ENCODE data around the gene UBE2E2.

UBE2E2 gene

DNA sequence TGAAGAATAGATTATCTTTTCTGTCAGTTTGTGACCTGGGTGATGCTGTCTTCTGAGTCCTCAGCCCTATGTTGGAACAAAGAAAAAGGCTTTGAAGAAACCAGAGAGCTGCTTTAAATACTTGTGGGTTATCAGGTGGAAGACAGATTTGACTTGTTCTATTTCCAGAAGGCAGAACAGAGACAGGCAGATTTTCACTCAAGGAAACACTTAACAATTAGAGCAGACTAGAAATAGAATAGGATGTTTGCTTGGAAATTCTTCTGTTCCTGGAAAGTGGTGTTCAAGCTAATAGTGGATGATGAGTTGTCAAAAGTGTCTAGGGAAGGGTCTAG is 219.4 kb downstream of the UBE2E2 start:
- Histone ChIP-seq H3K36me3 (ENCODE audit: insufficient read depth, low read length) (no peaks in the 10 kb centered on the region), H3K4me1 (ENCODE audit: insufficient read depth, low read length) (peaks cover 17% of the 10 kb centered on the region), H3K27ac (ENCODE audit: low read depth, low read length) (no peak overlapping the region), H3K9me3 (ENCODE audit: insufficient read depth, low read depth, low read length) (no peaks in the 10 kb centered on the region), H3K4me3 (ENCODE audit: low read length) (no peak overlapping the region), H3K27me3 (ENCODE audit: insufficient read depth, low read length) (no peaks in the 10 kb centered on the region), H3K9ac (ENCODE audit: low read depth, low read length) (no peak overlapping the region)

DNA sequence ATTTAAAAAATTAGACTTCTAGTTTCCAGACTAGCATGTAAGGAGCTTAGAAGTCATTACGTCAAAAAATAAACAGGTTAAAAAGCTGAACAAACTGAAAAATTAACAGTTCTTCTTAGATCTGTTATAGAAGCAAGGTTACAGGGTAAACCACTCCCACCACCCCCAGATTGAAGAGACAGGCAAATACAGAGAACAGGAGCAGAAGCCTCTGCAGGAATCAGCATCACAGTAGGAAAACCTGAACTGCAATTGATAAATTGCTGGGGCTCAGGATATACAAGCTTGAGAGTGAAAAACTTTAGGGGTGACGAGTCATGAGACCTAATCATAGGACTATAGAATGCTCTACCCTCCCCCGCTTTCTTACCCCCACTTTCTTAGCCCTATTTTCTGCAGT is 222.3 kb downstream of the UBE2E2 start:
- H3K9ac ChIP-seq (ENCODE audit: low read depth, low read length) = no peak overlapping the region
- WGBS = 94% methylated on average over 3 of the region's 3 CpGs
- H3K9me3 ChIP-seq (ENCODE audit: insufficient read depth, low read depth, low read length) = no peaks in the 10 kb centered on the region
- H3K36me3 ChIP-seq (ENCODE audit: insufficient read depth, low read length) = no peaks in the 10 kb centered on the region
- no peaks in the 10 kb centered on the region for H3K27me3 ChIP-seq (ENCODE audit: insufficient read depth, low read length)
- no peak overlapping the region for H3K4me3 ChIP-seq (ENCODE audit: low read length)
- H3K4me1 ChIP-seq (ENCODE audit: insufficient read depth, low read length) = peaks cover 17% of the 10 kb centered on the region
- no peak overlapping the region for H3K27ac ChIP-seq (ENCODE audit: low read depth, low read length)

DNA sequence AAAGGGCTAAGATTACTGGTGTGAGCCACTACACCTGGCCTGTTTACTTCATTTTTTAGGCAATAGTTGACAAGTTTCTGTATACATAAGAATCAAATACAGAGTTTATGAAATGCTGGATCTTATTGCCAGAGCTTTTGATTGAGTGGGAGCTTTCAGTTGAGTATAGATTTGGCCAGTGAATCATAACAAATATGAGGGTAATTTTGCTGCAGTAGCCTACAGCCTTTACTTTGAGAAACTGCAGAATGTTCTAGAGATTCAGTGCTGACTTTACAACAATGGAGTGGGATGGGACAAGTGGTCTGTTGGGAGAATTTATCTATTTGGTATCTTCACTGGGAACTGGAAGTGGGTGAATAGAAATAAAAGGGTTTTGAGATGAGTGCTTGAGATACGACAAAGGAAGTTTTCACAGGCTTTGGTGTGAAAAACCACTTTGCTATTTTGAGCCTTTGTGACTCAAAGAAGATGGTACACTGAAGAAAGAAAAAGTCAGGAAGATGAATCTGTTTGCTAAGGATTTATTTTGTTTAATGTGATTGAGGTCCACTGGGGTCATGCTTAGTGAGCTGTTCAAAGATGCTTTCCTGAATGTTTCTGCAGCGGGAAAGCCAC is 227.8 kb downstream of the UBE2E2 start:
- no peaks in the 10 kb centered on the region for H3K36me3 ChIP-seq (ENCODE audit: insufficient read depth, low read length)
- H3K9ac ChIP-seq (ENCODE audit: low read depth, low read length) = no peak overlapping the region
- H3K9me3 ChIP-seq (ENCODE audit: insufficient read depth, low read depth, low read length) = no peaks in the 10 kb centered on the region
- 93% methylated on average over 2 of the region's 2 CpGs for WGBS
- no peak overlapping the region for H3K4me3 ChIP-seq (ENCODE audit: low read length)
- no peaks in the 10 kb centered on the region for H3K27me3 ChIP-seq (ENCODE audit: insufficient read depth, low read length)
- no peak overlapping the region for H3K27ac ChIP-seq (ENCODE audit: low read depth, low read length)
- H3K4me1 ChIP-seq (ENCODE audit: insufficient read depth, low read length) = peaks cover 20% of the 10 kb centered on the region

DNA sequence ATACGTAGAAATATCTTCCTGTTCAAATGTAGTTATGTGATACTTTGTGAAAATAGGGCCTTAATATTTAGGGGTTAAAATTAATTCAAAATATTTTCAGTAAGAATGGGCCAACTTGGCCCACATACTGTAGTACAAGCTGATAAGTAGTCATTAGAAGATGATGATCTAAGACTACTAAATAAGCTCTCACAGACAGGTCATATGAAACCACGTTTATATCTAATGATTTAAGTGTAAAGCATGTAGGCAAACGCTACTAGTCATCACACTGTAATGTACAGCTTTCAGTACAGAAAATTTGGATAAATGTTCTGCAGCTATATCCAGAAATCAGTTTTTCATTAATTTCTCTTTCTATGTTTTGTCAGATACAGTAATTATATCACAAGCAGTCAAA is 228.6 kb downstream of the UBE2E2 start:
- H3K9me3 ChIP-seq (ENCODE audit: insufficient read depth, low read depth, low read length) = no peaks in the 10 kb centered on the region
- WGBS = 81% methylated on average over 2 of the region's 3 CpGs

DNA sequence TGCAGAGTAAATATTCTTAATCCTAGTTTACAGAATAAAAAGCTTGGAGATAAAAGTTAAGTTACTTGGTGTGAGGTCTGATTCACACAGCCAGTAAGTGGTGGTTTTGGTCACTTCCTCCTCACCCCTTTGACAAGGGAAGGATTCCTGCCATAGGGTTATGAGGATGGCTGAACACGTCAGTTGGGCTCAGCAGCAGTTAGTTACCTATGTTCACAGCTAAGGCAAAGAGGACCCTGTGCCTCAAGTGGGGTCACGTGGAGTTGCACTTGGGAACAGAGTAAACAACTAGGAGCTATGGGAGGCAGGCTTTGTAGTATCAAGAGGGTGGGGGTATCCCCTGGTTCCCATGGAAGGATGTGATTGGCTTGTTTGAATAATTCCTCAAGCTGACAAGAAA is 232.2 kb downstream of the UBE2E2 start:
- WGBS = 73% methylated on average over 2 of the region's 2 CpGs
- Histone ChIP-seq H3K27ac (ENCODE audit: low read depth, low read length) (no peak overlapping the region), H3K4me3 (ENCODE audit: low read length) (no peak overlapping the region), H3K9me3 (ENCODE audit: insufficient read depth, low read depth, low read length) (no peaks in the 10 kb centered on the region), H3K36me3 (ENCODE audit: insufficient read depth, low read length) (no peaks in the 10 kb centered on the region), H3K4me1 (ENCODE audit: insufficient read depth, low read length) (peaks cover 39% of the 10 kb centered on the region), H3K9ac (ENCODE audit: low read depth, low read length) (no peak overlapping the region), H3K27me3 (ENCODE audit: insufficient read depth, low read length) (no peaks in the 10 kb centered on the region)

More for the DNA sequence above, 228.6 kb downstream of the UBE2E2 start:
- H3K4me1 ChIP-seq (ENCODE audit: insufficient read depth, low read length) = peaks cover 29% of the 10 kb centered on the region
- H3K27me3 ChIP-seq (ENCODE audit: insufficient read depth, low read length) = no peaks in the 10 kb centered on the region
- no peak overlapping the region for H3K9ac ChIP-seq (ENCODE audit: low read depth, low read length)
- H3K27ac ChIP-seq (ENCODE audit: low read depth, low read length) = no peak overlapping the region
- H3K36me3 ChIP-seq (ENCODE audit: insufficient read depth, low read length) = no peaks in the 10 kb centered on the region
- H3K4me3 ChIP-seq (ENCODE audit: low read length) = no peak overlapping the region

DNA sequence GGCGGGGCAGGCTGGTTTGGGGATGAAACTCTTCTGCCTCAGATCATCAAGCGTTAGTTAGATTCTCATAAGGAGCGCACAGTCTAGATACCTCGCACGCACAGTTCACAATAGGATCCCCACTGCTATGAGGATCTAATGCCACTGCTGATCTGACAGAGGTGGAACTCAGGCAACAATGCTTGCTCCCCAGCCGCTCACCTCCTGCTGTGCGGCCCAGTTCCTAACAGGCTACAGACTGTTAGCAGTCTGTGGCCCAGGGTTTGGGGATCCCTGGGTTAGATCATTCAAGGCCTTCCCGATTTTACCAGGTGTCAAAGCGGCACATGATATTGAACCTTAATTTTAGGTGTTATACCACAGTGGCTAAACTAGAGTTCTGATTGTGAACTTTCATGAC is 232.8 kb downstream of the UBE2E2 start:
- WGBS = 91% methylated on average over 9 of the region's 9 CpGs
- Histone ChIP-seq H3K4me1 (ENCODE audit: insufficient read depth, low read length) (peaks cover 35% of the 10 kb centered on the region), H3K4me3 (ENCODE audit: low read length) (no peak overlapping the region), H3K36me3 (ENCODE audit: insufficient read depth, low read length) (no peaks in the 10 kb centered on the region), H3K27me3 (ENCODE audit: insufficient read depth, low read length) (no peaks in the 10 kb centered on the region), H3K9ac (ENCODE audit: low read depth, low read length) (no peak overlapping the region), H3K9me3 (ENCODE audit: insufficient read depth, low read depth, low read length) (no peaks in the 10 kb centered on the region), H3K27ac (ENCODE audit: low read depth, low read length) (no peak overlapping the region)

DNA sequence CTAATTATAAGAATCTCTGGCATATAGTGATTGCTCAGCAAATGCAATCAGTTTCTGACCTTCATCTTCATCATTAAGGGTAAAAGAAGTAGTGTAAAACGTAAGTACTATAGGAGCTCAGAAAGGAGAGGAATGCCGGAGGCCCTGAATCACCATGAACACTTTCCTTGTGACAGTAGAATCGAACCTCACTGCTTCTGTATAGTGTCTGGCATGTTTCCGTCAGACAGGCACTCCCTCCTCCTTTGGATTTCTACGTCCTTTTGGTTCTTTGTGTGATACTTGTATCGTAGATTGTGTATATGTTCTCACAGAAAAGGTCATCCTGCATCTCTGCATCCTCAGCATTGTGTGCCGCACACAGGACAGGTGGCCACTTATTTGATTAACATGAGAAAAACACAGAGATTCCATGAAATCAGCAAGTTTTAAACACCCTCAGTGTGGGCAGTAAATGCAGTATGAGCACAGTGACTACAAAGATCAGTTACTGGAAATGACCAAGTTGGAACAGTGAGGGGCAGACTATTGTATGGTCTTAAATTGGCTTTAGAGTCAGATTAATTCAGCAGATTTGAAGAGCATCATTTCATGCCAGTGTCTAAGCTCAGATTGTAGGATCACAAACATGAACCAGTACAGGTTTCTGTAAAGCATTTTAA is 234.5 kb downstream of the UBE2E2 start:
- no peaks in the 10 kb centered on the region for H3K36me3 ChIP-seq (ENCODE audit: insufficient read depth, low read length)
- no peaks in the 10 kb centered on the region for H3K9me3 ChIP-seq (ENCODE audit: insufficient read depth, low read depth, low read length)
- 95% methylated on average over 7 of the region's 7 CpGs for WGBS
- H3K9ac ChIP-seq (ENCODE audit: low read depth, low read length) = no peak overlapping the region
- no peak overlapping the region for H3K4me3 ChIP-seq (ENCODE audit: low read length)
- no peak overlapping the region for H3K27ac ChIP-seq (ENCODE audit: low read depth, low read length)
- H3K4me1 ChIP-seq (ENCODE audit: insufficient read depth, low read length) = peaks cover 42% of the 10 kb centered on the region
- no peaks in the 10 kb centered on the region for H3K27me3 ChIP-seq (ENCODE audit: insufficient read depth, low read length)

DNA sequence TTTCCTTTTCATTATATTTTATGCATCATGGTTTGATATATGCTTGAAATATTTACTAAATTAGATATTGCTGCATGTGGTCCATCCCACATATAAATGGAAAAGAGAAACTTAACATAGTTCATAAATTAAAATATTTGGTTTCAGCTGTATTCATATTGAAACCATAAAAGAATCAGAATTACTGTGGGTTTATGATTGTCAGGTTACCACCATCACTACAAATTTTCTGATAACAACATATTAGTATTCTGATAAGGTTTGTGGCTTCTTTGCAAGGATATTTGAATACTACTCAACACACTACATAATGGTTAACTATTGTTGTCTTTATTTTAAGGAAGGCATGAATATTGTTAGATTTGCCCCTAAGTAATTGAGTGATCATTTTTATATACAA is 235.5 kb downstream of the UBE2E2 start:
- Histone ChIP-seq H3K36me3 (ENCODE audit: insufficient read depth, low read length) (no peaks in the 10 kb centered on the region), H3K27ac (ENCODE audit: low read depth, low read length) (no peak overlapping the region), H3K27me3 (ENCODE audit: insufficient read depth, low read length) (no peaks in the 10 kb centered on the region), H3K4me3 (ENCODE audit: low read length) (no peak overlapping the region), H3K9me3 (ENCODE audit: insufficient read depth, low read depth, low read length) (no peaks in the 10 kb centered on the region), H3K4me1 (ENCODE audit: insufficient read depth, low read length) (peaks cover 47% of the 10 kb centered on the region), H3K9ac (ENCODE audit: low read depth, low read length) (no peak overlapping the region)

DNA sequence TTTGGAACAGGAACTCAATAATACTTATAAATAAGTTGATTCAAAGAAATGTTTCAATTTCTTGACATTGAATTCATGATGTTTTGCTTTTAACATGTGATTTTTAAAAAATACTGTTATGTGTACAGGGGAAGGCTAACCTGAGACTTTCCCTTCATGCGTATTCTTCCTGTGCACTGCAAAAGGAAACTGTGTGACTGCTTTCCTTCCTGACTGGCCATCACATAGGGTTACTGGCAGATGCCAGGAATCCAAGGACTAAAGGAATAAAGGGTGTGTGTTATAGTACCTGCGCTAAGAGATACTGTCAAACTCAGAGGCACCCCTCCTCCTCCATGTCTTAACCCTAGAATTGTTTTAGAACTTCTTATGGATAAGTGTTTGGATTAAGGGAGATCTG is 236.0 kb downstream of the UBE2E2 start:
- Histone ChIP-seq H3K36me3 (ENCODE audit: insufficient read depth, low read length) (no peaks in the 10 kb centered on the region), H3K4me1 (ENCODE audit: insufficient read depth, low read length) (peaks cover 47% of the 10 kb centered on the region), H3K9me3 (ENCODE audit: insufficient read depth, low read depth, low read length) (no peaks in the 10 kb centered on the region), H3K27me3 (ENCODE audit: insufficient read depth, low read length) (no peaks in the 10 kb centered on the region), H3K27ac (ENCODE audit: low read depth, low read length) (no peak overlapping the region), H3K4me3 (ENCODE audit: low read length) (no peak overlapping the region), H3K9ac (ENCODE audit: low read depth, low read length) (no peak overlapping the region)
- WGBS = 99% methylated on average over 2 of the region's 2 CpGs

DNA sequence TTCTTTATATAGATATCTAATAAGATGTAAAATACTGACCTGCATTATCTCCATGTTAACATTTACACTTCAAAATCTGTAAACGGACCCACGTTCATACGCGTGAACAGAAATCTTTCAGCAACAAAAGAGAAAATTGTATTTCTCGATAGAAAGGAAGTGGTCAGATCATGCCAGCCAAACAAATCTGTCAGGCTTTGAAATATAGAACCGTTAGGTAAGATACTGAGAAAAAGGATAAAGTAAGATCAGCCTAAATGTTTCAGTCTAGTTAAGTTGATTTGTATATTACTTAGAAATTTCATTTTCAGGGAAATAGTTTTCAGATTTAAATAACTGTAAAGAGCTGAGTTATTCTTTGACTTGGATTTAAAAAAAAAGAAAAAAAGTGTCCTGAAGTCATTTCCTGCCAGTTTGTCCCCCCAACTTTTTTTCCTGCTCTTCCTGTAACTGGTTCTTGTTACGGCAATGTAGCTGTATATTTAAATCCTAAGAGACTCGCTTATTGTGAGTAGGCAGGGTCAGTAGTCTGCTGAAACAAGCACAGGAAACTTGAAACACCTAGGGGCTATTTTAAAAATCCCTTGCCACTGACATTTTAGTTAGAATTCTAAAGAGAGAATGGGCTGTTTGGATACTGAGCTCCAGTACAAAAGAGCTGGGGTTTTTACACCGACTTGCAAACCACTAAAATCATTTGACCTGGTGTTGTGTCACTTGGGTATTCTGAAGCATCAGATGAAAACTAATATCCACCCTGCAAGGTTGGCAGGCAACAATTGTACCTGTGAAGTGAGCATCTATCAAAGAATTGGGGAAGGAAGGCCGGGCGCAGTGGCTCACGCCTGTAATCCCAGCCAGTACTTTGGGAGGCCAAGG is 237.5 kb downstream of the UBE2E2 start:
- Histone ChIP-seq H3K27me3 (ENCODE audit: insufficient read depth, low read length) (no peaks in the 10 kb centered on the region), H3K4me3 (ENCODE audit: low read length) (no peak overlapping the region), H3K9ac (ENCODE audit: low read depth, low read length) (no peak overlapping the region), H3K27ac (ENCODE audit: low read depth, low read length) (no peak overlapping the region; the same call in 1 of the 2 replicates), H3K4me1 (ENCODE audit: insufficient read depth, low read length) (peaks cover 36% of the 10 kb centered on the region), H3K9me3 (ENCODE audit: insufficient read depth, low read depth, low read length) (no peaks in the 10 kb centered on the region), H3K36me3 (ENCODE audit: insufficient read depth, low read length) (no peaks in the 10 kb centered on the region)
- 93% methylated on average over 12 of the region's 12 CpGs for WGBS

DNA sequence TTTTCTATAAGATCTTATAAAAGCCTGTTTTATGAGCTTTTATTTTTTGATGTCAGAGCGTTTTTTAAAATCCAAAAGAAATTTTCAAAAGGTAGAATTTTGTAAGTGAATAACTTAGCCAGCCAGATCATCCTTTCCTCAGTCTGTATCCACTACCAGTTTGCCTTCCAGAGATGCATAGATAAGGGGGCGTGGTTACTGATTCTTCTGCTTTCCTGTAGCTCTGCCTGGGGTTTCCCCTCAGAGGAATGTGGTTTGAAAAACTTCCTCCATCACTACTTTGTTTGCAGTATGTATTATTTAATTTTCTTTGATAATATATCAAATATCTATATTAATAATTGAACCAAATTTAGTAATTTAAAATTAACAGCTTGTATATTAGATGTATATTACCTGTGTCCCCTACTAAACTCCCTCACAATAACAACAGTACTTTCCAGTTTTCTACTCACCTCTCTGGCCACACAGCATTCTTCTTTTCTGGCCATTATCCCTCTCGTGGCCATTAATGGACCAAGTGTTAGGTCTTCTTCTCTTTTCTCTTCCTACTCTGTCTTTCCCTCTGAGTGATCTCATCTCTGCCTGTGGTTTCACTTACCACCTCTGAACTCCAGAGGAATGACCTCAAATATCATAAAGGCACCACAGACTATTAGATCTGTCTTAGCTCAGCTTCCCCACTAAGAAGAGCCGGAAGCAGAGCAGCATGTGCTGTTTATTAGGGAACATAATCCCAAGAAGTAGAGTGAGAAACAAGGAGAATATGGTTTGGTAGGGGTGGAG is 239.7 kb downstream of the UBE2E2 start:
- H3K27ac ChIP-seq (ENCODE audit: low read depth, low read length) = no peak overlapping the region
- H3K27me3 ChIP-seq (ENCODE audit: insufficient read depth, low read length) = no peaks in the 10 kb centered on the region
- no peak overlapping the region for H3K4me3 ChIP-seq (ENCODE audit: low read length)
- H3K9ac ChIP-seq (ENCODE audit: low read depth, low read length) = no peak overlapping the region
- no peaks in the 10 kb centered on the region for H3K36me3 ChIP-seq (ENCODE audit: insufficient read depth, low read length)
- H3K4me1 ChIP-seq (ENCODE audit: insufficient read depth, low read length) = peaks cover 17% of the 10 kb centered on the region
- H3K9me3 ChIP-seq (ENCODE audit: insufficient read depth, low read depth, low read length) = no peaks in the 10 kb centered on the region
- 73% methylated on average over 3 of the region's 4 CpGs for WGBS
